ENCODE measurements around the gene IKZF1.

The IKZF1 gene

DNA sequence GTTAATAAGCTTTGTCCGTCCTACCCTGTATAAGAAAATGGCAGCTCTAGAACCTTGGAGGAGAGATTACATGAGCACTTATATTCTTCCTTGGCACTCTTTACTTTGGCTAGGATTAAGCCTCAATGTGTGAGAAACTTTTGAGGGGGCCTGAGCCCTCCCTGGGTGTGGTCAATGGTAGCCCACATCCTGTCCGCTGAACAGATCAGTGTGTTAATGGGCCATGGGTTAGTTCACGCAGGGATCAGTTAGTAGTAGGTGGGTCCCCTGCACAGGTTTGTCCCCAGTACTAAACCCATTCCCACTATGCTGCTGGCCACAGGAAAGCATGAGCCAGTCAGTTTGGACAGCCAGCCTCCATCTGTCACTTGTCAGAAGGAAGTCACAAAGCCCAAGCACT is 20.2 kb upstream of the IKZF1 start:
- DNase-seq = no peak

DNA sequence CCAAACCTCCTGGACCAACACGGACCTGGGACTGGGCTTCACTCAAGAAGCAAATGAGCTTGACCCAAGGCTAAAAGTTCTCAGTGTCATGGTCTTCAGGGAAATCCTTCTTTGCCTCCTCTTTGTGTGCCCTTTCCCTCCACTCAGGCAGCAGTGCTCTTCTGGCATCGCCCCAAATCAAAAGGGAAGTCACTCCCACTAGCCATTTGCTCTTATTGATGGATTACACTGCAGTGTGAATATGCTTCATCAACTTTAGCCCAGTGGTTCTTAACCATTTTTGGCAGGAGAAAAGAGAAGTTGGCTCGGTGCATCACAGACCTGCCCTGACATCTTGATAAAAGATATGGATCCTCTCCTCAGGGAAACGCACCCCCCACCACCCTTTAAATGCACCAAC is 19.2 kb upstream of the IKZF1 start:
- no peak for DNase-seq

DNA sequence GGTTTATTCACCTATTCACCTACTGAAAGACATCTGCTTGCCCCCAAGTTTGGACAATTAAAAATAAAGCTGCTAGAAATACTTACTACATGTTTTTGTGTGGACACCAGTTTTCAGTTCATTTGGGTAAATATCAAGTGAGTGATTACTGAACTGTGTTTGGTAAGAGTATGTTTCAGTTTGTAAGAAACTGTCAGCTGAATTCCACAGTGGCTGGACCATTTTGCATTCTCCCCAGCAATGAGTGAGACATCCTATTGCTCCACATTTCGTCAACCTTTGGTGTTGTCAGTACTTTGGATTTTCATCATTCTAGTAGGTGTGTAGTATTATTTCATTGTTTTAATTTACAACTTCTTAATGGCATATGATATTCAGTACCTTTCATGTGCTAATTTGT is 17.4 kb upstream of the IKZF1 start:
- DNase-seq = no peak

DNA sequence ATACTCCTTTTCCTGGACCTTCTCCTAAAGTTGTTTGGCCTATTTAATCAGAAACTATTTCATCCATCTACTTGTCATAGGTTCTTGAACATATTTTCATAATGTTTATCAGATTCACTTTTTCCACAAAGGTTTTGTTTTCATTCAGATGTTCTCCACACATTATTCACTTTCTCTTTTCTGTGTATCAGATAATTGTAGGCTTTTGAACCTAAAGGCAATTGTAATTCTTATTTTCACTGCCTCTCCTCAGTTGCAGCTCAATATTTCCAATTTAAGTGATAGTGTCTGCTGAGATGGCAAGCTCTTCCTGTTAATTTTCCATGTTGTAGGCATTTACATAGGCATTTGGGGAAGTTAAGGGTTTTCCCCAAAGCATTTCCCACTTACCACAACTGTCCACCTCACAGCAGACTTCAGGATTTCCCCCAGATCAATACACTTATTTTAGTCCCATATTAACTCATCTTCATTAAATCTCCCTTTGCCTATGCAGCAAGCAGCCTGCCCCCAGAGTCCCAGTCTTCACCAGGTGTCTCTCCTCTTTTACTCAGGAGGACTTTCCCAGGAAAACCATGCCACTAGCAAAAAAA is 12.3 kb upstream of the IKZF1 start:
- DNase-seq = no peak

DNA sequence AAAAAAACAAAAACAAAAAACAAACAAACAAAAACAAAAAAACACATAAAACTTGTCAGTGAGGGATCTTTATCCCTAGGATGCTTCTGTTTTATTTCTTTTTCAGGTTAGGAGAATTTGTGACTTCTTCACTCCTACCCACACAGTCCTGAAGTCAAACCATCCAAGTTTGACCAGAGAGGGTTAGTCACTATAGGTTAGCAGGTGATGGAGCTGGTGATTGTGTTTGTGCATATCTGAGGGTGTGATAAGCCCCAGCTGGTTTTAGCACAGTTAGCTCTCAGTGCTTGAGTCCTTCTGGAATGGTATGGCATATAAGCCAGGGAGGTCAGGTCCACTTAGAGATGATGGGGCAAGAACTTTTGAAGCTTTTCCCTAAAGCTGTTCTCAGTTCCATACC is 11.8 kb upstream of the IKZF1 start:
- DNase-seq = no peak

DNA sequence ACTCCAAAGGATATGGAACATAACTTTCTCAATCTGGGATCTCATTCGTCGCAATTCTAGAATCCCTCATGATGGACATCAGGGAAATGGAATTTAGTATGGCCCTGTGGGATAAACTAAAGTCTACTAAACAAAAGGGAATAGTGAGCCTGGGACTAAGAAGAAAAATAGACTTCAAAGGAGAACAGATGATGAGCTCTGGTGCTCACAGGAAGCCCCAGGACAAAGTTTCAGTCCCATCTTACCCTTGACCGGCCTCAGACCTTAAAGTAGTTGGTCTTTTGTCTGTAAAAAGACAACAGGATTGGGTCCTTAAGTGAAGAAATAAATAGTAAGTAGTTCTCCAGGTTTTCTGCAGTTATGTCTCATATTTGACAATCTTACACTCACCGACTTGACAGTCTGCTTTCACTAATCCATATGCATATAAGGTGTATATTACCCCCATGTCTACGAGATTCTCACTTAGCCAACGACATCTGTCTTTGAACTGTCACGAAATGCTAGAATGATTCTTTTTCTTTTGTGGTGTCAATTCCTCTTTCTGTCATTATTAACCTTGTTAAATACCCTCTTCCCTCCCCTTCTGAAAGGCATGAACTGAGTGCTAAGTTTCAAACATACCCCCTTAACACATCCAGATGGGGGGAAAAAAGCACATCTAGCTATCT is 10.9 kb upstream of the IKZF1 start:
- DNase-seq = no peak

DNA sequence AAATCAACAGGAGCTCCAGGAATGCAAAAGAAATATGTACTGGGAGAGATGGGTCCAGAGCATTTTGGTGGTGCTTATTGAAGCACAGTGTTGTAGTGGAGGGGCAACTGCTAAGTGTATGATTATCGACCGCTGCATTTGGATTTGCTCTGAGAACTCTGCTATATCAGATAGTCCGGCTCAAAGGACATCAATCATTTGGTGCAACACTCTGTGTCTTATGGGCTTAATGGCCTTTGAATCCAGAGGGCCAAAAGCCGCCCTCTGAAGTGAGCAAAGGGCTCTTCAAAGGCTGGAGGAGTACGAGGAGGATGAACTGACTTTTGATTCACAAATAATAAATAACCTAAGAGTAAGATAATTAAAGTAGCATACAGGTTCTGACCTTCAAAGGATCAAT is 9.4 kb upstream of the IKZF1 start:
- no peak for DNase-seq

DNA sequence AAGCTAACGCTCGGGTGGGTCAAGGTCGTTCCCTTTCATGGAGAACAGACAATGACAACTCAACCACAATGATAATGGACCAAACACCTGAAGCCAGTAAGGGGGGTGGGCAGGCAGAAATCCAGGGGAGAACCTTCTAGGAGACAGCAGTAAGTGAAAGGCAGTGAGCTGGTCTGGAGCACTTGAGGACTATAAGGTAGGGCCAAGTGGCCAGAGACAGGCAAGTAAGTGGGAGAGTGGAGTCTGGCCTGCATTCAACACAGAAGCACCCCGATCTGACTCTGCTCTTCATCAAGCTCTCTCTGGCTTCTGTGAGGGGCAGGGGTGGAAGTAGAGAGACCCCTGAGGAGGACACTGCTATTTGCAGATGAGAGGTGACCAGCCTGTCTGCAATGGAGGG is 7.7 kb upstream of the IKZF1 start:
- DNase-seq = no peak

DNA sequence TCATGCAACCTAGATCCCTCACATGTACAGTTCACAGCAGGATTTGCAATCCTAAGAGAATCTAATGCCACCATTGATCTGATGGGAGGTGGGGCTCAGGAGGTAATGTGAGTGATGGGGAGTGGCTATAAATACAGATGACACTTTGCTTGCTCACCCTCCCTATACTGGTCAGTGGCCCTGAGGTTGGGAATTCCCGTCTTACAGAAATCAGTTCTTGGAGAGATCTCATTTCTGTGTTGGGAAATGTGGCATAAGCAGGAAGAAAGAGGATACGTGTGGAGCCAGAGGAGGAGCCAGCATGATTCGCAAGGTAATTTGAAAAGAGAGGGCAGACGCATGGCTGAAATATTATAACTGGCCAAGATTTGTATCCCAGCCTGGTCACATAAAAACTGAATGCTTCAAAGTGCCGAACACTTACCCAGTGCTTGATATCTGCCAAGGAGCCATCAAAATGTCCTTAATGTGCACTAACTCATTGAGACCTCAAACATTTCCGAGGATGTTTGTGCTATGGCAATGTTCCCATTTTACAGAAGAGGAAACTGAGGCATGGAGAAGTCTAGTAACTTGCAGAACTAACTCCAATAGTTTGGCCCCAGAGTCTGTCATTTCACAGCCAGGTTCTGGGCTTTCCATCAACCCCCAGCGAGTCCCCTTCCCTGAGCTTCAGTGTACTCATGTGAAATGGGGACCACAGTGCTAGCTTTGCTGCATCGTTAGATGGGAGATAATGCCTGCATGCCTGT is 5.5 kb upstream of the IKZF1 start:
- no peak for DNase-seq

DNA sequence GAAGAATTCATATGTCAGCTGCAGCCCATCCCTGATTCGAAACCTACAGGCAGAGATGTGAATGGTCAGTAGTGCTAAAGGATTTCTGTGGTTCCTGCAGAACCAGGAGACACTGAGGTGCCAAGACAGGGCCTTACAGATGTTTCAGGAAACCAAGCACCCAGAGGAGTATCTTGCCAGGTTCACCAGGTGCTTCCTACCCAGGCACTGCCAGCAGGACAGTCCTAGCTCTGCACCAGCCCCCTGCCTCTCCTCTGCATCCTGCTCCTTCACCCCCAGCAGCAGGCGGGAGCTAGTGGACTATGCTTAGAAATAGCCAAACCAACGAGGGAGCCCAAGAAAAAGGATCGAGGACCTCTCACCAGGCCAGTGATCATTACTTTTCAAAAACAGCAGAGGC is 4.2 kb upstream of the IKZF1 start:
- no peak for DNase-seq

DNA sequence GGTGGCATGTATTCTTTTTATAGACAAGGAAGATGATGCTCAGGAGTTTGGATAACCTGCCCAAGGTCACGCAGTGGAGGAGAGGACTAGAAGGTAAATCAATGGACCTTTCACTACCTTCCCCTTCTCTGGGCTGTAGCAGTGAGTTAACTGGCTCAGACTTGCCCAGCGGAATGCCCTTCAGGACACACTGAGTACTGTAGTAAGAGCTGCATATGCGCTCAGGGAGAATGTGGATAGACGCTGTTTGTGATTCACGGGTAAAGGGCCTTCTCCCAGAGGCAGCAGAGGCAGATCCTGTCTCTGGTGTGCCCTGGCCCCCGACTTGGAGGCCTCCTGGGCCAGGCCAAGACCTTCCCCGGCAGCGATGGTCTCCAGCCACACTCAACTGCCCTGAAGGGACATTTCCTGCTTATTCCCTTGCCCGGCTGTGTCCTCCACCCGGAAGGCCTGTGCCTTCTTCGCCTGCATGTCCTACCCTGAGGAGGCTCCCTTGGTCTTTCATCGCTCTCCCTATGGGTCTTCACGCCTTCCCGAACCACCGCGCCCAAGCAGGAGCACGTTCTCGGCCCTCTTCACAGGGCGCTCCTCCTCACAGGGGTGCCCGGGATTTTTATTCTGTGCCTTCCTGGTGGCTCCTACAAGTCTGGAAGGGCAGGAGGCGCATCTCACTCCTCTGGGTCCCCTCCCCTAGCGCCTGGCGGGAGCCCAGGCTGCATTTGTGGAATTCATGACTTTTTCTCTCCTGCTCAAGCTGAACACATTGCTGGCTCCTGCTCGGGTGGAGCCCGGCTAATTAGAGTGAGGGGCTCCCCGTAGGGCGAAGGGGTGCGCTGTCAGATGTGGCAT is 1.8 kb upstream of the IKZF1 start:
- no peak for DNase-seq

DNA sequence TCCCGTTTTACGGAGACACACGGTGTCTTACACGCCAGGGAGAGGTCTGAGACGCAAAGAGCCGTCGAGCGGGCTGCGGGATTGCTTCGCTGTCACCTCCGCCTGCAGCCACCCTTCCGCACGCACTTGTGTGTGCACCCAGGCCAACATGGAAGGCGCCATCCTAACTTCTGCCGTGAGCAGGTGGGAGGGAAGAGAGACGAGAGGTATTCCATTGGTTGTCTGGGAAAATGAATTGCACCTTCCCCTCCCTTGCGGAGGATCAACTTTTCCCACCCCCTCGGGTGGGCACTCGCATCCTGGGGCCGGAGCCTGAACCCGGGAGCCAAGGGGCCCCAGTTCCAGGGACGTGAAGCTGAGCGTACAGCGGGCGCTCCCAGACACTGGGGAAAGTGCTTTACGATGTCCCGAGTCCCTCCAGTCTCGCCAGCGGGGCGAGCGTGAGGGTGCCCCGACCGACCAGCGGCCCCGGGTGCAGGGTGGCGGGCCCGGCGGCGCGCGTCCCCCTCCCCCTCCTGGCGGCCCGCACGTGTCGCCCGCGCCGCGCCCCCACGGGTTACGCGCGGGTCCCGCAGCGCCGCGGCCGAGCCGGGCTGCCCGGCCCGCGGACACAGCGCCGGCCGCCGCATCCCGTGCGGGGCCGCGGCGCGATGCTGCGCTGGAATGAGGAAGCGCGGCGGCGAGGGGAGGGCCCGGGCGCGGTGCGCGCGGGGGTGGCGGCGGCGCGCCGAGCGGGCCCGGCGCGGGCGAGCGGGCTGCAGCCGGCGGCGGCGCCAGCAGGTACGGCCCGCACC is 984 bp upstream of the IKZF1 start:
- DNase-seq = no peak

DNA sequence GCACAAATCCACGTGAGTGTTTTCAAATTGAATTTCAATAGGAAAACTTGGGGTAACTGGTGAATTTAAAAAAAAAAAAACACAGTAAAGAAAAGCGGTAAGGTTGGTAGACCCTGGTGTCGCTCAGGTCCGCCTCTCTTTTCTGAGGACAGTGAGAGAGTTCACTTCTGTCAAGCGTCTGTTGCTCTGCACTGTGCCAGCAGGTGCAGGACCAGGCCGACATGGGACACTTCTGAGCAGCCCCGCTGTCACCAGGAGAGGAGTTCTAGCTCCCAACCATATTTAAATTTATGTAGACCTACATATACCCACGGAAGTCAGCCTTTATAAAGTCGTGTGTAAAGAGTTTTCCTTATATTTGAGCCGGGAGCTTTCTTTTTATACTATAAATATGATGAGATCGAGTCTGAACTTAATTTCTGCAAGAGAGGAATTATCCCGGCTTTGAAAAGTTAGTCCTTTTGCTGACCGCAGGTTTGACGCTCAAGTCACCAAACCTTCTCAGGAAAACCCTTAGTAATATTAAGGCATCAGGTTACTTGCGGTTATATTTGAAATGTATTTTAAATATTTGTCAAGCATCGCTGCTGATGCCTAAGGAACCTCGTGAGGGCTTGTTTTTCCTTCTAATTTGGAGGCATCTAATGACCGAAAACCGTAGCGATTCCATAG is 531 bp downstream of the IKZF1 start:
- peak; percentile 60 for DNase-seq

DNA sequence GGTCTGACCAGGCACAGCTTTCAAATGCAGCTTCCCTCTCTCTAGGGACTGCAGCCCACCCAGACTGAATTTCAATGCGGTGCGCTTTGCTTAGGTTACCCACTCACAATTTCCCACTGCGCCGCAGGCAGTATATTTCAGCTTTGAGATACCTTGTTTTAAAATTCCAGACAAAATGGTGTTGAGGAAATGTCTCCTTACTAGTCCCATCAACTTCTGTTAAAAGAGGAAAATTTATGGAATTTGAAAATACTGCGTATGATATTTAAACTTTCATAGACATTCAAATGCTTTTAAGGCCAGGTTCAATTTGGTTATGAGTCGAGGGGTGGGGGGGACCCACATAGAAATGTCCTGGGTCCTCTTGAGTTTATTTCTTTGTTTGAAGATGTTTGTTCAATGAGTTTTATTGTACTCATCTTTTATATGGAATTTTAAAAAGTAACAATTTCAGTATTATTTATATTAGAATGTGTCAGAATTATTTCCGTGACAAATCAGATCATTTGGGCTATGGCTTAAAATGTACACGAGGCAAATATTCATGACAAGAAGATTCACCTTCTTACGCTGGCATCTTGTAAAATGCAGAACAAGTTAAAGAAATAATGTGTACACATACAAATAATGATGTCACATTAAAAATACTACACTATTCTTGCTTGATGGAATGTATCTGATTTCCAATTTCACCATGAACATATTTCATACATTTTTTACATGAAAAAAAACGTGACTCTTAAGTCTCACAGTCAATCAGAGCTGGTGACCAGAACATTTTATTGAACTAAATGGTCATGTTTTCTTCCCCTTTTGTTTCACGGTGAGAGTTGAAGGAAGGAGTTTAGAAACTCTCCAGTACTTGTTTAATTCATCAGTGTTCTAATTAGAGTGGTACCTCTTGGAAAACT is 1.3 kb downstream of the IKZF1 start:
- no peak for DNase-seq

DNA sequence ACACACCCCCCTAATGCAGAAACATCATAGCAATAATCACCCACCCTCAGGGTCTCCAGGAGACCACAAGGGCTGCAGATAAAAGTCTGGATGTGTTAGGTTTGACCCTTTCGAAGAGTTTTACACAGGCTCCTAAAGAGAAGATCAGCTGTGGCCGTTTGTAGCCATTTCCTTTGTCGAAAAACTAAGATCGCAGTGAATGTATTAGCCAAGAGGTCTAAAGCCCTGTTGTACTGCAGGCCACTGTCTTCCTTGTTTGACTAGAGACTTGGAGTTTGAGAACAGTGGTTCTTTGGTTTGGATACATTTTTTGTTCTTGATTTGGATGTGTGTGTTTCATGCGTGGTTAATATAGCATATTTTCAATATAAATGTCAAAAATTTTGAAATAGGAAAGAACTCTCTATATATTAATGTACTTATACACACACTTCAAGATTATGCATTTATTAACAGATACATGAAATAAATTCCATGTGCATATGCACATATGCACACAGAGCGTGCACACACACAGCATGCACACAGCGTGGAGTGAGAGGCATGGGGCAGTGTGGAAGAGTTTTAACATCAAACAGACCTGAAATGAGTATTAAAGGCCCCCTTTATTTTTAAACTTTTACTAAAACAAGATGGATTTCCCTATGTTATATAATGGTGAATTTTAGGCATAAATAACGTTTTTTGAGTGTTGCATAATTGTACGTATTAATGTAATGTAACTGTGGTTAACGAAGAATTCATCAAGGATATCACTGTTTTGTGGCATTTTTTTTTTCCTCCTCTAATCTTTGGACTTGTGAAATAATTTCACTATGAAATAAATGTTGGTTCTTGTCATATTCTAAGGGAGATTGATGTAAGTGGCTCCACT is 2.2 kb downstream of the IKZF1 start:
- DNase-seq = no peak

DNA sequence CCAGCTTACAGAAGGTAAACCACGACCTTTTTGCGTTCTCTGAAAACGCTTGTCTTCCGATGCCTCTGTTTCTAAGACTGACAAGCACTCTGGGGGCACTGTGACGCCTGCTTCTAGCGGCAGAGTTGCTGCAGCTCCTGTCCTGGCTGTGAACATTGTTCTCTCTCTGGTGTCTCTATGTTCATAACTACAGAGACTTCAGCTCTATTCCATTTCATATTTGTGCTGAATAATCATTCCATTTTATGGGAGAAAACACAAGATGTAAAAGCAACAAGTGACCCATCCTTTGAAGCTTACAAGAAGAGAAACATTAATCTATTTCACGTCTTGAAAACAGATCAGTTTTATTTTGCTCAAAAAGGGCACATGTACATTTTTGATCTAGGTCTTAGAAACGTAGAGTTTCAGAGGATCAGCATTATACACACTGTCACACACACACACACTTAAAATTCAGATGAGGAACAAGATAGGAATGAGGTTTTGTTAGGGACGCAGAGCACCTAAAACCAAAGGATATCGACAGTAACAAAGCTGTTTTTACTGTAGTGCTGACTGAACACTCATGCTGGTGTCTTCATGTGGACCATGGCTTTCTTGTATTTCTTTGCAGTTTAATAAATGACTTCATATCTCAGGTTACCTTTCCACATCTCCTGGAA is 3.0 kb downstream of the IKZF1 start:
- DNase-seq = peak; percentile 56

DNA sequence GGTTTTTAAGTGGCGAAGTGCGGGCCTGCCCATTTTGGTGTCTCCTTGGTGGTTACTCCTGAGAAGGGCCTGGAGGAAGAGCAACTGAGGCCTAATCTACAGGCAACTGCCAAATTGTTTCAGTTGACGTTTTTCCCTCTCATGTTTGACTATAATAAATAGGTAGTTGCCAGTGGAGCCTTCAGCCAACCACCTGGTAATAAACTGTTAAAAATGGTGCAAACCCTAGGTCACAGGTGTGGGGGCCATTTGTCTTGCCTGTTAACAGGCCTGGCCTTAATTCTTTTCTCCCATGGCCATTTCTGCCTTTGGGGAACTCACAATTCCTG is 3.7 kb downstream of the IKZF1 start:
- DNase-seq = no peak

DNA sequence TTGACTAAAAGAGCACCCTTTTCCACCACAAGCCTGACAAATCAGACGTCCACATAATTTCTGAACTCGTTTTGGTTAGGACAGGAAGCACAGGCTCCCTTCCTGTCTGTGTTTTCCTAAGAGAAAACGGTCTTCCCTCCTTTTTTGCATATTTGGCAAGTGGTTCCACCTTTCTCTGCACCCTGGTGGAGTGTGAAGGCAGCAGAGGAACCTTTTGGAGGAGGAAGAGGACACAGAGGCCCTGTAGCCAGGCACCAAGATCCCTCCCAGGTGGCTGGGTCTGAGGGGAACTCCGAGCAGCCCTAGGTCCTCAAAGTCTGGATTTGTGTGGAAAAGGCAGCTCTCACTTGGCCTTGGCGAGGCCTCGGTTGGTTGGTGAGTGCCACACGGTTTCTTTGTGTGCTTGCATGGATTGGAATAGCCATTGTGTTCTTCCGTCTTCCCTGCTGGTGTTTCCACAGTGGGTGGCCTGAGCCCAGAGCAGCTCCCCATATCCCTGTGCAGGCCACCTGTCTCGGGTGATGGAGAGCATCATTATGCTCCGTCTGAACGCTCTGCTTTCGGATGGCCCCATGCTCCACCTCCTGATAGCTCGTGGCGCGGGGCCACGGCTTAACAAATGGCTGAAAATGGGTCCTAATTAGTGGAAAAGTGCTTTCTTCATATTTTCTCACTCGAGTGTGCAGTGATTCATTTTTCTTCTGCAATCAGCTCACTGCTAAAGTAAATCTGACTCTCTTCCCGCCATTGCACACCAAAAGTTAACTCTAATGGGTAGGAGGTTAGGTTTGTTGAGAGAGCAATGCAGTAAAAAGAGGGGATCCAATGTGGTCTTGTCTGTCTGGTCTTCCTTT is 4.2 kb downstream of the IKZF1 start:
- no peak for DNase-seq

DNA sequence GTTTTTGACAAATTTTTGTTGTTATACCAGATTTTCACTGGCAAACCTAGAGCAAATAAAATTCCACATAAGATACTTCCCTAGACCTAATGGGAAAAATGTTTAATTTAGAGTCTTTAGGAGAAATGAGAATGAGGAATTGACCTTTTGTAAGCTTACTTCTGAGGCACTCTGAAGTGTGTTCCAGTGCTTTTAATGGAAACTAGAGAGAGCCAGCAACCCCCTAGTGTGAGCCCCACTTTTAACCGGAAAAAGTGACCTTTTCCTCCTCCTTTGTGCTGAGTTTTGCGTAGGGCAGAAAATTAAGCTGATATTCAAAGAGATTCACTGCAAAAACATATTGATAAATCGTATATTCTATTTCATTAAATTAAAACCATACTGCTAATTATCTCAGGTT is 5.2 kb downstream of the IKZF1 start:
- DNase-seq = no peak
